ENCODE data around the gene HELZ. TPM values are rescaled to one million over a fixed set of nuclear protein-coding genes. Genes with fewer than 3 reads are reported as not detected.

Gene HELZ
- total RNA-seq, 1 donor from 2014 or later: 86.6 TPM

DNA sequence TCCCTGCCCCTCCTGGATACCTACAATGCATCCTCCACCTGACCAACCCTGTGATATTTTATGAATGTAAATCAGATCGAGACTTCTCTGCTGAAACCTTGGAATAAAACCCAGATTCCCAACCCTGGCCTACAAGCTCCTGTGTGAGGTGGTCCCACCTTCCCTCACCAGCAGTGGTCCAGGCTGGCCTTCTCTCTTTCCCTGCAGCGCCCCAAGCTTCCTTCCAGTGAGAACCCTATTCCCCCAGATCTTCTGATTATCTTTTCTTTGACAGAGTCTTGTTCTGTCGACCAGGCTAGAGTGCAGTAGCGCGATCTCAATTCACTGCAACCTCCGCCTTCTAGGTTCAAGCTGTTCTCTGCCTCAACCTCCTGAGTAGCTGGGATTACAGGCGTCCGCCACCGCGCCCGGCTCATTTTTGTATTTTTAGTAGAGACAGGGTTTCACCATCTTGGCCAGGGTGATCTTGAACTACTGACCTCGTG is 2.5 kb upstream of the HELZ start:
- no peaks in the 10 kb centered on the region for H3K36me3 Mint-ChIP-seq
- no peaks in the 10 kb centered on the region for H3K9me3 Mint-ChIP-seq
- H3K4me1 Mint-ChIP-seq: peaks cover 32% of the 10 kb centered on the region
- no peak for DNase-seq (ENCODE audit: low spot score in 2 of 2, unreplicated experiment in 2 of 2)
- TF ChIP-seq, protein P1, sequence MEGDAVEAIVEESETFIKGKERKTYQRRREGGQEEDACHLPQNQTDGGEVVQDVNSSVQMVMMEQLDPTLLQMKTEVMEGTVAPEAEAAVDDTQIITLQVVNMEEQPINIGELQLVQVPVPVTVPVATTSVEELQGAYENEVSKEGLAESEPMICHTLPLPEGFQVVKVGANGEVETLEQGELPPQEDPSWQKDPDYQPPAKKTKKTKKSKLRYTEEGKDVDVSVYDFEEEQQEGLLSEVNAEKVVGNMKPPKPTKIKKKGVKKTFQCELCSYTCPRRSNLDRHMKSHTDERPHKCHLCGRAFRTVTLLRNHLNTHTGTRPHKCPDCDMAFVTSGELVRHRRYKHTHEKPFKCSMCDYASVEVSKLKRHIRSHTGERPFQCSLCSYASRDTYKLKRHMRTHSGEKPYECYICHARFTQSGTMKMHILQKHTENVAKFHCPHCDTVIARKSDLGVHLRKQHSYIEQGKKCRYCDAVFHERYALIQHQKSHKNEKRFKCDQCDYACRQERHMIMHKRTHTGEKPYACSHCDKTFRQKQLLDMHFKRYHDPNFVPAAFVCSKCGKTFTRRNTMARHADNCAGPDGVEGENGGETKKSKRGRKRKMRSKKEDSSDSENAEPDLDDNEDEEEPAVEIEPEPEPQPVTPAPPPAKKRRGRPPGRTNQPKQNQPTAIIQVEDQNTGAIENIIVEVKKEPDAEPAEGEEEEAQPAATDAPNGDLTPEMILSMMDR (IDR thresholded peaks at IDR 0.05; ENCODE audit: unreplicated experiment): no peak
- no peaks in the 10 kb centered on the region for H3K27me3 Mint-ChIP-seq (ENCODE audit: low read depth)
- peak overlapping the region; percentile 94 for H3K27ac Mint-ChIP-seq
- H3K4me3 Mint-ChIP-seq: peak overlapping the region; percentile 79

DNA sequence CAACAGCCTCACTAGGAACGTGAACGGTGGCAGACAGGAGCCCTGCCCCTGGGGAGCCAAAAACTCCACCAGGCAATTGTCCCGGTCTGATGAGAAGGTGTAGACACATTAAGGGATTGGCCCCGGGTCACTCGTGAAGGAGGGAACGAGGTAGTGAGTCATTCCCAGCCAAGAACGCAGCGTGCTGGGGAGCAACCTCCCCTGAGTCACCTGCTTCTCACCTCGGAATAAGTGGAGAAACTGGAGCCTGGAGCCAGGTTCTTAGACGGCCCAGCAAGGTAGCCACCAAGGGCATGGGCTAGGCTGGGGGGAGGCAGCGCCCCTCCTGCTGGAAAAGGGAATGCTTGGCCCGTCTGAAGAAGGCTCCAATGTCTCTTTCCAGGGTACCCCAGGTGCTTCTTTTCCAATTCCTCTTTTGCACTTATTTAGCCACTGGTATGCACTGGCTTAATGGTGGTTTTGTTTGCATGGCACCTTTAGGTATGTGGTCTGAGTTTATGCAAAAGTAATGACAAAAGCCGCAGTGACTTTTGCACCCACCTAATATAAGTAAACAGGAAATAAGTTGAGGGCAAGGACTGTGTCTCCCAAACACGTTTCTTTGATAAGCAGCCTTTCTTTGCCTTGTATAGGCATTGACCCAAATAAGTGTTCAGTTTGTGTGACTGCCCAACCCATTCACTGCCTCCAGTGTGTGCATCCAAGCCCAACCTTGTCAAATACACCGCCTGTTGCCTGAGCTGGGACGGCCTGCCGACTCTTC is 1.8 kb upstream of the HELZ start:
- no peaks in the 10 kb centered on the region for H3K36me3 Mint-ChIP-seq
- peak overlapping the region; percentile 94 for H3K27ac Mint-ChIP-seq
- TF ChIP-seq, protein P1 (IDR thresholded peaks at IDR 0.05; ENCODE audit: unreplicated experiment): no peak
- no peaks in the 10 kb centered on the region for H3K9me3 Mint-ChIP-seq
- no peaks in the 10 kb centered on the region for H3K27me3 Mint-ChIP-seq (ENCODE audit: low read depth)
- peaks cover 33% of the 10 kb centered on the region for H3K4me1 Mint-ChIP-seq
- peak in 1 of 2 experiments; percentile 42 for DNase-seq (ENCODE audit: low spot score in 2 of 2, unreplicated experiment in 2 of 2)
- H3K4me3 Mint-ChIP-seq: peak overlapping the region; percentile 79

DNA sequence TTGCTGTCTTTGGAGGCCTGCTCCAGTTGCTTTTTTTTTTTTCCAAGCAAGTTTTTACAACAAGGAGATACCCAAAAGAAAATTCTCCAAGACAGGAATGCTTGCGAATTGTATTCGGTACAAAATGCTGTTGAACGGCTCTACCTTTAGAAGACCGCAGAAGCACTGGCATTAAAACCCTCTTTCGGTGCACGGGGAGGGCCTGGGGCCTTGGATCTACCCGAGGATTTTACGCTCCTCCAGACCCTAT is 1.3 kb upstream of the HELZ start:
- H3K4me3 Mint-ChIP-seq: peak overlapping the region; percentile 79
- no peaks in the 10 kb centered on the region for H3K27me3 Mint-ChIP-seq (ENCODE audit: low read depth)
- TF ChIP-seq, protein P1 (IDR thresholded peaks at IDR 0.05; ENCODE audit: unreplicated experiment): no peak
- peak overlapping the region; percentile 94 for H3K27ac Mint-ChIP-seq
- DNase-seq (ENCODE audit: low spot score in 2 of 2, unreplicated experiment in 2 of 2): no peak
- H3K4me1 Mint-ChIP-seq: peaks cover 38% of the 10 kb centered on the region
- H3K9me3 Mint-ChIP-seq: no peaks in the 10 kb centered on the region
- H3K36me3 Mint-ChIP-seq: no peaks in the 10 kb centered on the region

DNA sequence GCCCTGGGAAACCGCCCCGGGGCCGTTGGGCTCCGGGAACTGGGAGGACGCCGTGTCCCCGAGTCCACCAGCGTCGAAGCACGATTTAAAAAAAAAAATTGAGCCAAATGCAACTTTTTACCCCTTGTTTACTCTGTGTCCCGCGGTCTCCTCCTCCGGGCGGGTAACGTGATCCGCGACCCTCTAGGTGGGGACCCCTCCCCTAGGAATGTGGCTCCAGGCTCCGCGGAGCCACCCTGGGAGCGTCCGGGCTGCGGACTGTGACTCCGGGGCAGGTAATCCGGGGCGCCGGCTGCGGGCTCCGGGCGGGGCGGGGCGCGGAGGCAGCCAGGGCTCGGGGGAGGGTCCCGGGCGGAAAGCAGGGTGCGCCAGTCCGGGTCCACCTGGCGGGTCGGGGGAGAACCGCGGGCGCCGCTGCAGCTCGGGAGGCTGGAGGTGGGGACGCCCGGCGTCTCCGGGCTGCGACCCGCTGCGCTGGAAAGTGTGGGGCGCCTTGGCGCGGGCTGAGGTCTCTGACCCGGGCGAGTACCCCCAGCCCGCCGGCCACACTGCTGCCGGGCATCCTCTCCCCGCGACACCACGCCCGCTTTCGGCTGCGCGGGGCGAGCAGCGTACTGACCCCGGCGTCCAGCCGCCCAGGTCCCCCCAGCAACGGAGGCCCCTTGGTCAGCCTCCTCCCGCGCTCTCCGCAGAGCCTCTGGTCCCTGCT is 852 bp upstream of the HELZ start:
- TF ChIP-seq, protein P1 (IDR thresholded peaks at IDR 0.05; ENCODE audit: unreplicated experiment): no peak
- Mint-ChIP-seq H3K4me1 (peaks cover 43% of the 10 kb centered on the region), H3K4me3 (peak overlapping the region; percentile 82), H3K27me3 (ENCODE audit: low read depth) (no peaks in the 10 kb centered on the region), H3K9me3 (no peaks in the 10 kb centered on the region), H3K27ac (peak overlapping the region; percentile 94), H3K36me3 (no peaks in the 10 kb centered on the region)
- peak; percentile 59 to 76 for DNase-seq (ENCODE audit: low spot score in 2 of 2, unreplicated experiment in 2 of 2)

DNA sequence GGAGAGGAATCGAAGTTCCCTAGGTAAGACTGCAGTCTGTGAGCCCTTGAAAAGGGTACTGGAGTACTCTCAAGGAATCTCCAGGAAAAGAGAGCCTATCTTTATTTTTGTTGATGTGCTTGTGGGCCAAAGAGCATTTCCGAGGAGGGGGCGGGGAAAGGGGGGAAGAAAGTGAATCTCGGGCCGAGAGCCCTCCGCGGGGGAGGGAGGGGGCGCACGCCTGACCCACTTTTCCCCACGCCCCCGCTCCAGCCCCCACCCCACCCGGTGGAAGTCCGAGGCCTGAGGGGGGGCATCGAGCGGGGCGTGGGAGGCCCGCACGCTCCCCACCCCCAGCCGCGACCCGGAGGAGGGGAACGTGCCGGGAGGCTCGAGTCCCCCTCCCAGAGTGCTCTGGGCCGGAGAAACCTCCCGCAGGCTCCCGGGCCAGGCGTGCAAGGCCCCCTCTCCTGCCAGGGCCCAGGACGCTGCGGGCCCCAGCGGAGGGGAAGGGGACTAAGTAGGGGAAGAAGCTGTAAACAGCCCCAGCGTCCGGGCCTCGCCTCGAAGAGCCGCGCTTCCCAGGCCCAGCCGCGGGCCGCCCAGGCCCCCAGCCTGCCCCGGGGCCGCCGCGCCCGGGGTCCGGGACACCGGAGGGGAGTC is 444 bp downstream of the HELZ start:
- Mint-ChIP-seq H3K9me3 (no peaks in the 10 kb centered on the region), H3K36me3 (no peaks in the 10 kb centered on the region), H3K27ac (peak overlapping the region; percentile 97), H3K4me3 (peak overlapping the region; percentile 91), H3K27me3 (ENCODE audit: low read depth) (no peaks in the 10 kb centered on the region), H3K4me1 (peaks cover 55% of the 10 kb centered on the region)
- no peak for DNase-seq (ENCODE audit: low spot score in 2 of 2, unreplicated experiment in 2 of 2)
- TF ChIP-seq, protein P1 (IDR thresholded peaks at IDR 0.05; ENCODE audit: unreplicated experiment): no peak
